ENCODE data around the gene ZNF689. TPM values are rescaled to one million over a fixed set of nuclear protein-coding genes. Genes with fewer than 3 reads are reported as not detected.

The ZNF689 gene
- total RNA-seq, 1 donor from 2014 or later, result 7.7 TPM

DNA sequence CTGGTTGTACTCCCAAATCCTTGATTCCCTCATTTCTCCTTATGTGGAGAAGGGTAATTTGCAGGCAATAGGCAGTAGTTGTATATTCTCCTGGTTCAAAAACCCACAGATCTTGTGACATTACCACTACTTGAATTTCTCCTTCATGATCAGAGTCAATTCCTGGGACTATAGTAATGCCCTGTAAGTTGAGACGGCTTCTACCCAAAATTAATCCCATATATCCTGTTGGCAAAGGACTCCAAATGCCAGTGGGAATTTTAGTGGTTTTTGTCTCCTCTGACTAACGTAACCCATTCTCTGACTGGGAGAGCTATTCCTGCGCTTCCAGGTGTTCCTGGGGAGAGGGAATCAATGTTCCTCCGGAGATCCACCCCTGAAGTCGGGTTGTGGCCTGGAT is 11.6 kb upstream of the ZNF689 start:
- no peak overlapping the region for H3K4me3 ChIP-seq (ENCODE audit: low read depth, low read length)
- no peak for DNase-seq (ENCODE audit: low read depth)
- TF ChIP-seq, protein P1, sequence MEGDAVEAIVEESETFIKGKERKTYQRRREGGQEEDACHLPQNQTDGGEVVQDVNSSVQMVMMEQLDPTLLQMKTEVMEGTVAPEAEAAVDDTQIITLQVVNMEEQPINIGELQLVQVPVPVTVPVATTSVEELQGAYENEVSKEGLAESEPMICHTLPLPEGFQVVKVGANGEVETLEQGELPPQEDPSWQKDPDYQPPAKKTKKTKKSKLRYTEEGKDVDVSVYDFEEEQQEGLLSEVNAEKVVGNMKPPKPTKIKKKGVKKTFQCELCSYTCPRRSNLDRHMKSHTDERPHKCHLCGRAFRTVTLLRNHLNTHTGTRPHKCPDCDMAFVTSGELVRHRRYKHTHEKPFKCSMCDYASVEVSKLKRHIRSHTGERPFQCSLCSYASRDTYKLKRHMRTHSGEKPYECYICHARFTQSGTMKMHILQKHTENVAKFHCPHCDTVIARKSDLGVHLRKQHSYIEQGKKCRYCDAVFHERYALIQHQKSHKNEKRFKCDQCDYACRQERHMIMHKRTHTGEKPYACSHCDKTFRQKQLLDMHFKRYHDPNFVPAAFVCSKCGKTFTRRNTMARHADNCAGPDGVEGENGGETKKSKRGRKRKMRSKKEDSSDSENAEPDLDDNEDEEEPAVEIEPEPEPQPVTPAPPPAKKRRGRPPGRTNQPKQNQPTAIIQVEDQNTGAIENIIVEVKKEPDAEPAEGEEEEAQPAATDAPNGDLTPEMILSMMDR (conservative IDR thresholded peaks at IDR 0.05; ENCODE audit: low read depth, low read length), result no peak

DNA sequence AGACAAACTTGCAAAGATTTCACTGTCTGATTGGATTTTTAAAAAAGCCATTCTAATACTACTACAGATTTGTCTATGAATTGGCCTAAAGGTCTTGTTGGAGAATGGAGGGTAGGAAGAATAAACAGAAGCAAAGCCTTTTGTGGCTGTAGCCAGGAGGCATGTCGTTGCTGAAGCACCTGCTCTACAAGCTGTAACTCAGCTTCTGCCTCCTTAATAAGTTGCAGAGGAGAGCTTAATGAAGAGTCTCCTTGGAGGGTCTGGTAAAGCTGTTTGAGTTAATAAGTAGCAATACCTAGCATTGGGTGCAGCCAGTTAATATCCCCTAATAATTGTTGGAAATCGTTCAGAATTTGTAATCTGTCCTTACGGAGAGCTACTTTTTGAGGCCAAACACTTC is 10.0 kb upstream of the ZNF689 start:
- no peak for DNase-seq (ENCODE audit: low read depth)
- TF ChIP-seq, protein P1 (conservative IDR thresholded peaks at IDR 0.05; ENCODE audit: low read depth, low read length), result no peak
- no peak overlapping the region for H3K4me3 ChIP-seq (ENCODE audit: low read depth, low read length)

DNA sequence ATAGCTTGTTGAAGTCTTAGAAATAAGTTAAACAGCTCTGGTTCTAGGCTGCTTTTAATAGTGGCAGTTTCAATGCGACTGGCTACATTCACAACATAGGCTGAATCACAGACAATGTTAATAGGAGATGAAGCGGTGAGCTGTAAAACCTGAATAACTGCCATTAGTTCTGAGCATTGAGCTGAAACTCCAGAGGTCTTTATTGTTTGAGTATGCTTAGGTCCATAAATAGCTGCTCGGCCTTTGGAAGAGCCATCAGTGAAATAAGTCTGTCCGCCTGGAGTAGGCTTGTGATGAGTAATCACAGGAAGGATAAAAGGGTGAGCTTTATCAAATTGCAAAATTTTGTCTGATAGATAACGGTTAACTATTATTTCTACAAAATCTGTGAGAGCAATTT is 9.4 kb upstream of the ZNF689 start:
- TF ChIP-seq, protein P1 (conservative IDR thresholded peaks at IDR 0.05; ENCODE audit: low read depth, low read length), result no peak
- no peak overlapping the region for H3K4me3 ChIP-seq (ENCODE audit: low read depth, low read length)
- peak; percentile 83 for DNase-seq (ENCODE audit: low read depth)

DNA sequence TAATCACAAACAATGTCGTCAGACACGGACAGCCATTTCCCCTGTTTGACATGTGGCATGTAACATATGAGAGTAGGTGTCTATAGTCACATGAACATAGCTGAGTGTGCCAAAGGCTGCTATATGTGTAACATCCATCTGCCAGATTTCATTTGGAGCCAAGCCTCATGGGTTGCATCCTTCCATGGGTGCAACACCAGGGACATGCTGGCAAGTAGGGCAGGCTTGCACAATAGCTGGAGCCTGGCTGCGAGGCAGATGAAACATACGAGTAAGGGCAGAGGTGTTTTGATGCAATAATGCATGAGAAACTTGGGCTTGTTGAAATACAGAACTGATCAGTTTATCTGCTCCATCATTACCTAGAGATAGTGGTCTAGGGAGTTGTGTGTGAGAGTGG is 9.0 kb upstream of the ZNF689 start:
- TF ChIP-seq, protein P1 (conservative IDR thresholded peaks at IDR 0.05; ENCODE audit: low read depth, low read length), result no peak
- DNase-seq (ENCODE audit: low read depth), result no peak
- H3K4me3 ChIP-seq (ENCODE audit: low read depth, low read length), result no peak overlapping the region

DNA sequence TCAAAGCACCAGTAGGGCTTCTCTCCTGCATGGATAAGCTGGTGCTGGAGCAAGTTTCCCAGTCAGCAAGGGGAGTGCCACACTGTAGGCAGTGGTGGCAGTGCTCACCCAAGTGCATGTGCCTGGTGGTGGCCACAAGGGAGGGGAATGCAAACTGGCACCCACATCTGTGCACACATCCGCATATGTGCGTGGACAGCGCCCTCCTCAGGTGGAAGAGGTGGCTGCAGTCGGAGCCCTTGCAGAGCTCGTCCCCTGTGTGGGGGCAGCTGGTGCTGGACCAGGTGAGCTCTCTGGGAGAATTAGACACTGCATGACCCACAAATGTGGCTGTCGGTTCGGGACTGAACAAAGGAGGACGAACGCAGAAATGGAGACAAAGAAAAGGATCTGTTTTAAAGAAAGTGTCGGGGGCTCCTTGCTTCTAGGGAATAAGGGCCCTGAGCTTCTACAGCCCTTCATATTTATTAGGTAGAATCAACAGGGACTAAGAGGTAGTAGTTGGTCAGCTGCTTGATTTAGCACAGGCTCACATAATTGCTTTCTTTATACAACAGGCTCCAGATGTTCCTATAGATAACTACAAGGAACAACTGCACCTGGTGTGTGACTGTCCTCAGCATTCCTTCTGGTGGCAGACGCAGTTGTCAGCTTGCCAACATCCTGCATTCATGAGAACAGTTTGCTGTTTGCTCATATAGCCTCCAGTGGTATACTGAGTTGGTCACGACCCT is 5.3 kb upstream of the ZNF689 start:
- TF ChIP-seq, protein P1 (conservative IDR thresholded peaks at IDR 0.05; ENCODE audit: low read depth, low read length), result peak; percentile 66
- no peak for DNase-seq (ENCODE audit: low read depth)
- H3K4me3 ChIP-seq (ENCODE audit: low read depth, low read length), result no peak overlapping the region

DNA sequence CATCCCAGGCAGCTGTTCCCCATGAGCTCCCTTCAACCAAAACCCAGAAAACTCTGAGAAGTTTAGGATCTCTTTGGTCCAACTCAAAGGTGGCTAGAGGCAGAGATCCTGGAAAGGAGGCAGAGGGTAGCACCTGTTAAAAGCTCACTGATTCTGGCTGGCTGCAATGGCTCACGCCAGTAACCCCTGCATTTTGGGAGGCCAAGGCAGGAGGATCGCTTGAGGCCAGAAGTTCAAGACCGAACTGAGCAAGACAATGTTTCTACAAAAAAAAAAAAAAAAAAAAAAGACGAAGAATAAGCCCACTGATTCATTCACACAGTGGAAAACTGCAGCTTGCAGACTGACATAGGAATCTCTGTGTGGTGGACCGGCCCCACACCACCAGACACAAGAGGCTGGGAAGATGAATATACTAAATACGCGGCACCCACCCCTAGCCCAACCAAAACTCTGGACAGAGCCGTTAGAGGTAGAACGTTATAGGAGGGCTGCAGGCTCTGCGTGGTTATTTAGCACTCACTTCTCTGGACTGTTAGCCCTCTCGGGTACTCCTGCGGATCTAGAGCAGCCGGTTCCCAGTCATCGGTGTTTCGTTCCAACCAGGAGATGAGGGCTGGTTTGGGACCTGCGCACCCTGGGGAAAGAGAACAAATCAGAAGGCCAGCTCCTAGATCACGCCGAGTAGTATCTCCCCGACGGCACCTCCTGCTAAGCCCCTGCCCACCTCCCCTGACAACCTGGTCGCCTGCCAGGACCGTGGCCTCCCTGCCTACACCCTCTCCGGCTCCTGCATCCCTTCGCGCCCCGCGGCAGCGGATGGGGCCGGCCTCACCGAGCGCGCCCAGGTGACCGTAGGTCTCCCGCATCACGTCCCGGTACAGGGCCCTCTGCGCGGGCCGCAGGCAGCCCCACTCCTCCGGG is 925 bp downstream of the ZNF689 start:
- no peak for DNase-seq (ENCODE audit: low read depth)
- peak overlapping the region; percentile 81 for H3K4me3 ChIP-seq (ENCODE audit: low read depth, low read length)
- TF ChIP-seq, protein P1 (conservative IDR thresholded peaks at IDR 0.05; ENCODE audit: low read depth, low read length), result no peak
